Activated CD4-positive, alpha-beta memory T cell treated with anti-CD3 and anti-CD28 coated beads for 36 hours (primary cell): Measurements from ENCODE around the gene MGAT4C. TPM values are rescaled to one million over a fixed set of nuclear protein-coding genes. Genes with fewer than 3 reads are reported as not detected.
"Not testable (repeated sequence)": the region's sequence is repeated elsewhere in the genome, so short reads cannot be mapped to it uniquely, and the experiment has no call there.

ENCODE experiments used
- CTCF ChIA-PET: fragments of 350-600 bp; sonication (Branson Sonifier 250); formaldehyde crosslinking; loops from one replicate; lab custom pipeline; 2021; ENCODE audit warnings: antibody characterized with exemption, inconsistent platforms; lab: Charles Lee
- POLR2A ChIA-PET: fragments of 350-600 bp; sonication (Branson Sonifier 250); formaldehyde crosslinking; loops from one replicate; lab custom pipeline; 2021; ENCODE audit warnings: antibody characterized with exemption; lab: Charles Lee
- DNase-seq: peaks from one replicate; pipeline ENCODE4 v3.0.0-alpha.2; 2020
- H3K27ac Mint-ChIP-seq: one replicate; pipeline ENCODE4 v1.8.0; 2021; ENCODE audit warnings: mixed read lengths
- H3K27me3 Mint-ChIP-seq: one replicate; pipeline ENCODE4 v1.8.0; 2021; ENCODE audit warnings: mixed read lengths
- H3K36me3 Mint-ChIP-seq: one replicate; pipeline ENCODE4 v1.8.0; 2021; ENCODE audit warnings: mixed read lengths
- H3K4me1 Mint-ChIP-seq: one replicate; pipeline ENCODE4 v1.8.0; 2021; ENCODE audit warnings: low read depth, mixed read lengths
- H3K4me3 Mint-ChIP-seq: one replicate; pipeline ENCODE4 v1.8.0; 2021; ENCODE audit warnings: mild to moderate bottlenecking, mixed read lengths
- H3K9me3 Mint-ChIP-seq: one replicate; pipeline ENCODE4 v1.8.0; 2021; ENCODE audit warnings: mixed read lengths
- intact Hi-C: fragments of 100-400 bp; cut with micrococcal nuclease; formaldehyde crosslinking; loops from one replicate; pipeline ENCODE4 v1.15.1; 2023
- total RNA-seq, 2 experiments: library from RNA; stranded (reverse); gene quantifications; one replicate each; pipeline ENCODE4 v1.2.3, GENCODE V29; 2021

The MGAT4C gene
- total RNA-seq, 2 experiments from 2014 or later, result not detected

DNA sequence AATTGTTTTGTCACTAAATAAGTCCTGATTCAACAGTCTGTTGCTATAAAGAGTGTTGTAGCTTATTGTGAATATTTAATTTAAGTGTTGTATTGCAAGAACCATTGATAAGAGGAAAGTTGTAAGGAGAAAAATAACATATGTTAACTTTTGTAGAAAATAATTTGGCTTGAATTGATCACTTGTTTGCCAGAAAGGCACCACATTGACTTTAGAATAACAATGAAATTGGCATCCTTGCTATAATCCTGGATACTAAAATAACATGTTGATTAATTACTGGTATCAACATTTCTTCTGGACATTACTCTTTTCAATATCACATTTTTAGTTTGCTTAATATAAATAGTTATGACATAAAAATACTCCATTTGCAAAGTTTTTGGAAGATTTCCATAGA lies 159.0 kb downstream of the MGAT4C start:
- Mint-ChIP-seq H3K36me3 (no peaks in the 10 kb centered on the region), H3K4me3 (no peak overlapping the region), H3K9me3 (no peaks in the 10 kb centered on the region), H3K27ac (no peak overlapping the region), H3K4me1 (no peaks in the 10 kb centered on the region), H3K27me3 (no peaks in the 10 kb centered on the region)
- CTCF ChIA-PET, result no interaction called here
- DNase-seq, result no peak
- POLR2A ChIA-PET, result no interaction called here
- intact Hi-C loops, result no loop called here

DNA sequence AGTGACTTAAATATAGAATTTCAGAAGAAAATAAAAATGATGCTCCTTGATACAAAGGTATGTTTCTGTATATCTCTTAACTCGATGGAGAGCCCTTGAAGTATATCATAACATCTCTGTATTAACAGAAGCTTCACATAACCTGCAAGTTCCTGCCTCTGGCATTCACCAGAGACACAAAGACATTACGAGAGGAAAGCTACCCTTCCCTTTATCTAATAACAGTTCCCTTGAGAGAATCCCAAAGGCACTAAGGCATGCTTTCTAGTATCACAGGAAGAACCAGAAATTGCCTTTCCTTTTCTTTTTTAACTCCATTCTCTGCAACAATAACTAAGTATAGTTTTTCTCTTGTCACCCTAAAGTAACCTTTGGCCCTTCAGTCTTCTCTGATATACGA lies 164.5 kb downstream of the MGAT4C start:
- intact Hi-C loops, result no loop called here
- ChIA-PET POLR2A (no interaction called here), CTCF (no interaction called here)
- Mint-ChIP-seq H3K4me1 (no peaks in the 10 kb centered on the region), H3K9me3 (no peaks in the 10 kb centered on the region), H3K27ac (no peak overlapping the region), H3K4me3 (no peak overlapping the region), H3K27me3 (no peaks in the 10 kb centered on the region), H3K36me3 (no peaks in the 10 kb centered on the region)
- no peak for DNase-seq

- Mint-ChIP-seq H3K27ac (no peak overlapping the region), H3K36me3 (no peaks in the 10 kb centered on the region), H3K4me3 (no peak overlapping the region), H3K4me1 (no peaks in the 10 kb centered on the region), H3K27me3 (no peaks in the 10 kb centered on the region), H3K9me3 (peaks cover 6% of the 10 kb centered on the region)
- CTCF ChIA-PET, result no interaction called here
- POLR2A ChIA-PET, result no interaction called here
- no peak for DNase-seq
- intact Hi-C loops, result no loop called here
Measured at GRCh38 chr12:86081843-86082242, 174.3 kb downstream of the MGAT4C start.

- intact Hi-C loops, H3K4me1 Mint-ChIP-seq, H3K36me3 Mint-ChIP-seq, CTCF ChIA-PET, H3K27ac Mint-ChIP-seq, H3K27me3 Mint-ChIP-seq, DNase-seq, H3K4me3 Mint-ChIP-seq, POLR2A ChIA-PET: not testable (repeated sequence)
- H3K9me3 Mint-ChIP-seq, result peaks cover 21% of the 10 kb centered on the region
Measured at GRCh38 chr12:86059052-86059451, 197.1 kb downstream of the MGAT4C start.

DNA sequence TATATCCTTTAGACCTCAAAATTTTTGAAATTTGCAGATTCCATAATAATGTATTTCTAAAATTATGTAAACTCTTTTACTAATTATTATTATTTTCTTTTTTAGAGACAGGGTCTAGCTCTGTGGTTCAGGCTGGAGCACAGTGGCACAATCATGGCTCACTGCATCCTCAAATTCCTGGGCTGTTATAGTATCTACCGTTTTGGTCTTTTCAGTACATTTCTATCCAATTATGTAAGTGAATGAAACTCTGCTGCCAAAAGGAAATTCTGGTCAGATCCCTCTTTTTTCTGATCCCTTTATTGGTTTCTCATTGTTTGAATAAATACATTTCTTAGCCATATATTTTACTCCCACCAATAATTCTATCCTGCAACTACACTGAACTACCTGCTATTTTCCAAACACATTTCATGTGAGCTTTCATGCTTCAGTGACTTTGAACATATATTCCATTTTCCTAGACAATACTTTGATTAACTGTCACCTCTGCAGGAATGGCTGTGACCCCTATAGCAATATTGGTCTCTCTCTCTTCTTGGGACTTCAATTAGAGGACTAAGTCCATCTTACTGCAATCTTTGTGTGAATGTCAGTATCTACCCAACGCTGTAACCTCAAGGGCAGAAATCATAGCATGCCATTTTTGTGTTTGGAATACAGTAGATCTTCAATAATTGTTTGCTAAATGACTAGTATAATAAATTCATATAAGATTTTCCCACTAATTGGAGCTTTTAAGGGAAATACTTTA lies 198.9 kb downstream of the MGAT4C start:
- H3K36me3 Mint-ChIP-seq, result no peaks in the 10 kb centered on the region
- H3K4me1 Mint-ChIP-seq, result no peaks in the 10 kb centered on the region
- peaks cover 15% of the 10 kb centered on the region for H3K9me3 Mint-ChIP-seq
- intact Hi-C loops, result no loop called here
- ChIA-PET CTCF (no interaction called here), POLR2A (no interaction called here)
- H3K27ac Mint-ChIP-seq, result no peak overlapping the region
- DNase-seq, result no peak
- H3K4me3 Mint-ChIP-seq, result no peak overlapping the region
- H3K27me3 Mint-ChIP-seq, result no peaks in the 10 kb centered on the region

GRCh38 chr12:86052921-86053320 lies 203.3 kb downstream of the MGAT4C start:
- no peaks in the 10 kb centered on the region for H3K4me1 Mint-ChIP-seq
- no peak overlapping the region for H3K4me3 Mint-ChIP-seq
- POLR2A ChIA-PET, result no interaction called here
- peaks cover 9% of the 10 kb centered on the region for H3K9me3 Mint-ChIP-seq
- CTCF ChIA-PET, result no interaction called here
- DNase-seq, result no peak
- H3K27ac Mint-ChIP-seq, result no peak overlapping the region
- H3K36me3 Mint-ChIP-seq, result no peaks in the 10 kb centered on the region
- no peaks in the 10 kb centered on the region for H3K27me3 Mint-ChIP-seq
- intact Hi-C loops, result no loop called here

- POLR2A ChIA-PET, result no interaction called here
- Mint-ChIP-seq H3K9me3 (peaks cover 3% of the 10 kb centered on the region), H3K4me1 (no peaks in the 10 kb centered on the region), H3K27ac (no peak overlapping the region), H3K36me3 (no peaks in the 10 kb centered on the region), H3K27me3 (no peaks in the 10 kb centered on the region), H3K4me3 (no peak overlapping the region)
- intact Hi-C loops, result no loop called here
- CTCF ChIA-PET, result no interaction called here
- no peak for DNase-seq
Measured at GRCh38 chr12:86050010-86050409, 206.2 kb downstream of the MGAT4C start.

- ChIA-PET CTCF (no interaction called here), POLR2A (no interaction called here)
- H3K4me1 Mint-ChIP-seq, result no peaks in the 10 kb centered on the region
- no peak for DNase-seq
- H3K27me3 Mint-ChIP-seq, result no peaks in the 10 kb centered on the region
- intact Hi-C loops, result no loop called here
- peaks cover 23% of the 10 kb centered on the region for H3K9me3 Mint-ChIP-seq
- H3K27ac Mint-ChIP-seq, result no peak overlapping the region
- no peak overlapping the region for H3K4me3 Mint-ChIP-seq
- no peaks in the 10 kb centered on the region for H3K36me3 Mint-ChIP-seq
Measured at GRCh38 chr12:86044396-86044795, 211.8 kb downstream of the MGAT4C start.

DNA sequence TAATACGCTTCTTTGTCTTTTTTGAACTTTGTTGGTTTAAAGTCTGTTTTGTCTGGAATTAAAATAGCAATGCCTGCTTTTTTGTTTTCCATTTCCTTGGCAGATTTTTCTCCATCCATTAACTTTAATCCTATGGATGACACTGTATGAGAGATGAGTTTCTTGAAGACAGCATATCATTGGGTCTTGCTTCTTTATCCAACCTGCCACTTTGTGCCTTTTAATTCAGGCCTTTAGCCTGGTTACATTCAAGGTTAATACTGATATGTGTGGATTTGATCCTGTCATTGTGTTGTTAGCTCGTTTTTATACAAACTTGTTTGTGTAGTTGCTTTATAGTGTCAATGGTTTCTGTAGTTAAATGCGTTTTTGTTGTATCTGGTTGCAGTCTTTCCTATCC lies 214.1 kb downstream of the MGAT4C start:
- intact Hi-C loops, result no loop called here
- Mint-ChIP-seq H3K9me3 (peaks cover 36% of the 10 kb centered on the region), H3K27ac (no peak overlapping the region), H3K4me1 (no peaks in the 10 kb centered on the region), H3K36me3 (no peaks in the 10 kb centered on the region), H3K27me3 (no peaks in the 10 kb centered on the region), H3K4me3 (no peak overlapping the region)
- DNase-seq, result no peak
- ChIA-PET POLR2A (no interaction called here), CTCF (no interaction called here)

DNA sequence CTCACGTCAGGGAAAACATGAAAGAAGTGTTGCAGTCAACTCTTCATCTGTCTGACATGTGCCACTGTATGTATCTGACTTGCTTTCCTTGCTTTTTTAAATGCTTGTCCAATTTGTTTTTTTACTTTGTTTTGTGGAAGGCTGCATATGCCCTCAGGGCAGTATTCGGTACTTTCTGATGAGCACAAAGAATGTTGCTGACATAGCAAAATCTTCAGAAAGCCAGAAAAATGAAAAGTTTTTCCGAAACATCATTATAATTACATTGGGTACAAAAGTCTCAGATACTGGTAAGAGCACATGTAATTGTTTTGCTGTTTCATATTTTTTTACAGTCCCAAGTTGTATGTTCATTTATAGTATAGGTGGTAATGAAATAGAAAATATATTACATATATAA lies 237.8 kb downstream of the MGAT4C start:
- POLR2A ChIA-PET, result no interaction called here
- H3K9me3 Mint-ChIP-seq, result peaks cover 4% of the 10 kb centered on the region
- no peaks in the 10 kb centered on the region for H3K27me3 Mint-ChIP-seq
- DNase-seq, result no peak
- H3K4me1 Mint-ChIP-seq, result no peaks in the 10 kb centered on the region
- H3K4me3 Mint-ChIP-seq, result no peak overlapping the region
- H3K27ac Mint-ChIP-seq, result no peak overlapping the region
- no peaks in the 10 kb centered on the region for H3K36me3 Mint-ChIP-seq
- CTCF ChIA-PET, result no interaction called here
- intact Hi-C loops, result no loop called here

DNA sequence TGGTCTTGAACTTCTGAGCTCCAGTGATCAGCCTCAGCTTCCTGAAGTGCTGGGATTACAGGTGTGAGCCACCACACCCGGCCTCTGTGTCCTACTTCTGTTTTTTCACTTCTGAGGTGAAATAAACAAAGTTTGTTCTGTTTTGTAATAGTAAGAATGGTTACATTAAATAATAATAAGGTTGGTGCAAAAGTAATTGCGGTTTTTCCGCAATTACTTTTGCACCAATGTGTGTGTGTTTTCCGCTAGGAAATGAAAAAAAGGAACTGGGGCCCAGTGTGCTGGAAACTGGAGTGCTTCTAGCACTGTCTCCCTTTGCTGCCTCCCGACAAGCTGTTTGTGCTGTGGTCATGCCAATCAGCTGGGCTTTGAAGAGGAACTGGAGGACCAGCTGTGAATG lies 241.2 kb downstream of the MGAT4C start:
- no peaks in the 10 kb centered on the region for H3K36me3 Mint-ChIP-seq
- ChIA-PET CTCF (no interaction called here), POLR2A (no interaction called here)
- intact Hi-C loops, result no loop called here
- no peaks in the 10 kb centered on the region for H3K27me3 Mint-ChIP-seq
- H3K4me1 Mint-ChIP-seq, result no peaks in the 10 kb centered on the region
- H3K9me3 Mint-ChIP-seq, result peaks cover 7% of the 10 kb centered on the region
- no peak for DNase-seq
- no peak overlapping the region for H3K27ac Mint-ChIP-seq
- H3K4me3 Mint-ChIP-seq, result no peak overlapping the region

- H3K4me3 Mint-ChIP-seq, result no peak overlapping the region
- intact Hi-C loops, result no loop called here
- no peak overlapping the region for H3K27ac Mint-ChIP-seq
- H3K9me3 Mint-ChIP-seq, result peaks cover 12% of the 10 kb centered on the region
- CTCF ChIA-PET, result no interaction called here
- H3K36me3 Mint-ChIP-seq, result no peaks in the 10 kb centered on the region
- no peaks in the 10 kb centered on the region for H3K27me3 Mint-ChIP-seq
- H3K4me1 Mint-ChIP-seq, result no peaks in the 10 kb centered on the region
- POLR2A ChIA-PET, result no interaction called here
- DNase-seq, result no peak
Measured at GRCh38 chr12:86006727-86007126, 249.5 kb downstream of the MGAT4C start.

DNA sequence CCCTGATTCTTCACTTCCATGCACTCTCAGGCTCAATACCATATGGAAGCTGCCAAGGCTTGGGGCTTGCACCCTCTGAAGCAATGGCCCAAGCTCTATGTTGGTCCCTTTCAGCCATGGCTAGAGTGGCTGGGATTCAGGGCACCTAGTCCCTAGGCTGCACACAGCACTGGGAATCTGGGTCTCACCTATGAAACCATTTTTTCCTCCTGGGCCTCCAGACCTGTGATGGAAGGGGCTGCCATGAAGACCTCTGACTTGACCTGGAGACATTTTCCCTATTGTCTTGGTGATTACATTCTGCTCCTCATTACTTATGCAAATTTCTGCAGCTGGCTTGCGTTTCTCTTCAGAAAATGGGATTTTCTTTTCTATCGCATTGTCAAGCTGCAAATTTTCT lies 258.1 kb downstream of the MGAT4C start:
- DNase-seq, result no peak
- Mint-ChIP-seq H3K27me3 (no peaks in the 10 kb centered on the region), H3K9me3 (peaks cover 26% of the 10 kb centered on the region), H3K27ac (no peak overlapping the region), H3K36me3 (no peaks in the 10 kb centered on the region), H3K4me3 (no peak overlapping the region), H3K4me1 (no peaks in the 10 kb centered on the region)
- intact Hi-C loops, result no loop called here
- POLR2A ChIA-PET, result no interaction called here
- CTCF ChIA-PET, result no interaction called here
